Spleen (tissue), 7 donors: ENCODE measurements around the gene PTPN6.

Experiments
- CTCF ChIP-seq, 11 experiments: fragments of 200-600 bp in 7 of 11; fragments of 450-650 bp in 4 of 11; sonication (generic) in 4 of 11; IDR thresholded peaks in 8 of 11; conservative IDR thresholded peaks in 3 of 11; 1 replicate in 7 of 11; 2 replicates in 4 of 11; pipeline versions ENCODE4 v1.4.0 to v1.8.0; 2016 to 2021; ENCODE audit warnings: antibody characterized with exemption in 11 of 11, inconsistent platforms in 4 of 11, mild to moderate bottlenecking in 1 of 11
- POLR2A ChIP-seq, 3 donors: fragments of 450-650 bp; IDR thresholded peaks; one replicate each; pipeline ENCODE4 v1.5.1; 2017; ENCODE audit warnings: antibody characterized with exemption in 3 of 3, mild to moderate bottlenecking in 1 of 3
- POLR2AphosphoS5 ChIP-seq, 3 donors: sonication (generic); formaldehyde crosslinking; IDR thresholded peaks; one replicate each; pipeline ENCODE4 v1.5.1; 2017; ENCODE audit warnings: antibody characterized with exemption in 3 of 3
- donor health status: DM: no; HTN: no; CAD: no; lungs with moderate emphysema.
- donor health status: DM: no; HTN: no; CAD: no.
- donor health status: DM: no; HTN: no; CAD: no.

DNA sequence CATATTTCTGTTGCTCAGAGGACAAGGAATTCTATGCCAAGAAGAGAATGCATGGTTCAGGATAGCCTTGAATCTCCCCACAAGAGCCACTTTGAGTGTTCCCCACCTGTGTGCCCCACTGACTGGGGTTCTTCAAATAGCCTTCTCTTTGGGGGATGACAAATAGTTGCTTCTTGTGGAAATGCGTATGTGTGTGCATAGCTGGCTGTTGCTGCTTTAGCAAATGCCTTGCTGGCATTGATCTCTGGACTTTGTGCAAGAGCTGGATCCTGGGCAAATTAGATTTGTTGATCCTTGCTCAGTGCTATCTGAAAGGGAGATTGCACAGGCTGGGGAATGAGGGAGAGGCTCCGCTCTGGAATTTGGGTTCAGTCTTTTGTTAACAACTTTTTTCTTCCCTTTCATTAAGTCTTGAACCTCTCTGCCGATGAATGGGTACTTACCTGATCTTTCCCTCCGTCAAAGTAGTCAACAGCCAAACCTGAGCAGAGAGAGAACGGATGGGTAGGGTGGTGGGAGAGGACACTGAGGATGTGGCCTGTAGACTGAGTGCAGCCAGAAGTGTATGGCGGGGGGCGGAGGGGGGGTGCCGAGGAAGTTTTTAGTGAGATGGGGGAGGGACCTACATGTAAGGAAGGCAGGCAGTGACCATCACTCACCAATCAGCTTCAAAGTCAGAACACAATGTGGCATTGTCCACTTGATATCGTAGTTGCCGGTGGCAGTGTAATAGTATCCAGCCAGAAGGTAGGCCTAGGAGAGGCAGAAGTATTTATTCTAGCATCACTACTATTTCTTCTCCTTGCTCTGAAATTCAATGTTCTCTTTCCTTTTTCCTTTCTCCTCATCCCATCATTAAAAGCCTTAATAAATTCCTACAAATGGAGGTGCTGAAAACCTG, 30.2 kb downstream of the PTPN6 start:
- TF ChIP-seq CTCF (IDR thresholded peaks at IDR 0.05 in 8 of 11, conservative IDR thresholded peaks at IDR 0.05 in 3 of 11) (no peak), POLR2A (IDR thresholded peaks at IDR 0.05) (no peak), POLR2AphosphoS5 (IDR thresholded peaks at IDR 0.05) (no peak)
